ENCODE measurements around the gene BPGM.

- TF ChIP-seq EZH2 (IDR thresholded peaks at IDR 0.05; ENCODE audit: borderline replicate concordance, low read depth, low read length, poor library complexity, severe bottlenecking) (no peak), CTCF (conservative IDR thresholded peaks at IDR 0.05; ENCODE audit: low read depth, low read length) (peak; percentile 54)
Observed at GRCh38 chr7:134686786-134687185, 40.1 kb downstream of the BPGM start.
